B cell (primary cell): ENCODE results near the gene NUDT10.

ENCODE experiments used
- CTCF ChIP-seq: fragments of 200-600 bp; IDR thresholded peaks from one replicate; pipeline ENCODE4 v1.8.0; 2022; ENCODE audit warnings: antibody characterized with exemption, mild to moderate bottlenecking
- EZH2 ChIP-seq: IDR thresholded peaks from 2 replicates; pipeline ENCODE4 v1.6.1; 2012; ENCODE audit warnings: borderline replicate concordance, low read depth, mild to moderate bottlenecking, moderate library complexity, low read length; ENCODE audit not compliant: insufficient read depth, poor library complexity, severe bottlenecking

DNA sequence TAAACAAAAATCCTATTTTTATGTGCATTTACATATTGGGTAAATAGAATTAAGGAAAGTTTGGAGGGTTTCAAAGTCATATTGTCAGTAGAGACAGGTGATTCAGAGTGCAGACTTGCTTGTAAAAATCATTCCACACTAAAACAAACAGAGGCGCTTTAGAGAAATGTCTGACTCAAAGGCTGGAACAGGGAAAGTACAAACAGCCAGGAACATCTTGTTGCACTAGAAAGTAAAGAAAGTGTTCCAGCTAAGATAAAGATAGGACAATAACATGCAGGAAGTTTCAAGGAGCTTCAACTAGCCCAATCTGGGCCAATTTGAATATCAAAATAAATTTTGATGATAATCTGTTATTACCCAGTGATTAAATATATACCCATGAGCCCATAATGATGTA is 16.4 kb upstream of the NUDT10 start:
- TF ChIP-seq CTCF: no peak
- TF ChIP-seq EZH2: no peak
